Liver (tissue), 9 donors: ENCODE measurements around the gene CNEP1R1. TPM values are rescaled to one million over a fixed set of nuclear protein-coding genes. Genes with fewer than 3 reads are reported as not detected.

Experiments
- DNase-seq: peaks from one replicate; pipeline ENCODE4 v3.0.0-alpha.2; 2017; ENCODE audit warnings: low spot score
- H3K27ac ChIP-seq, 2 donors: one replicate each; pipeline ENCODE4 v1.7.0; 2013; ENCODE audit warnings: inconsistent platforms in 2 of 2, low read length in 2 of 2, control low read depth in 1 of 2, low read depth in 1 of 2, mild to moderate bottlenecking in 1 of 2
- H3K27me3 ChIP-seq, 4 donors: one replicate each; pipeline versions ENCODE4 v1.6.1 to v1.7.0; 2013; ENCODE audit warnings: low read length in 3 of 4, inconsistent platforms in 1 of 4, mild to moderate bottlenecking in 1 of 4, moderate library complexity in 1 of 4; ENCODE audit not compliant: control insufficient read depth in 4 of 4, insufficient read depth in 4 of 4
- H3K36me3 ChIP-seq, 4 donors: one replicate each; pipeline versions ENCODE4 v1.6.1 to v1.7.0; 2013; ENCODE audit warnings: low read length in 3 of 4, mild to moderate bottlenecking in 3 of 4, low read depth in 1 of 4, moderate library complexity in 1 of 4; ENCODE audit not compliant: control insufficient read depth in 4 of 4, insufficient read depth in 3 of 4
- H3K4me1 ChIP-seq, 4 donors: one replicate each; pipeline versions ENCODE4 v1.6.1 to v1.7.0; 2013; ENCODE audit warnings: low read length in 3 of 4, mild to moderate bottlenecking in 3 of 4, moderate library complexity in 1 of 4; ENCODE audit not compliant: control insufficient read depth in 4 of 4, insufficient read depth in 4 of 4
- H3K4me3 ChIP-seq, 3 donors: one replicate each; pipeline versions ENCODE4 v1.6.1 to v1.7.0; 2013; ENCODE audit warnings: low read length in 3 of 3, control low read depth in 1 of 3, low read depth in 1 of 3, mild to moderate bottlenecking in 1 of 3
- H3K9ac ChIP-seq, 2 donors: one replicate each; pipeline ENCODE4 v1.7.0; 2013; ENCODE audit warnings: low read length in 2 of 2, mild to moderate bottlenecking in 2 of 2, moderate library complexity in 2 of 2, control low read depth in 1 of 2, low read depth in 1 of 2
- H3K9me3 ChIP-seq, 4 donors: one replicate each; pipeline versions ENCODE4 v1.6.1 to v1.7.0; 2013; ENCODE audit warnings: low read length in 3 of 4; ENCODE audit not compliant: control insufficient read depth in 4 of 4
- FOXA2 ChIP-seq: IDR thresholded peaks from 2 replicates; pipeline ENCODE4 v1.6.1; 2016; ENCODE audit warnings: antibody characterized with exemption
- HNF4A ChIP-seq, 2 donors: conservative IDR thresholded peaks; 2 replicates each; pipeline ENCODE4 v1.6.1; 2016; ENCODE audit warnings: antibody characterized with exemption in 2 of 2, mild to moderate bottlenecking in 2 of 2
- HNF4G ChIP-seq: IDR thresholded peaks from 2 replicates; pipeline ENCODE4 v1.6.1; 2016; ENCODE audit warnings: antibody characterized with exemption
- JUND ChIP-seq, 2 donors: IDR thresholded peaks; 2 replicates each; pipeline ENCODE4 v1.6.1; 2016; ENCODE audit warnings: antibody characterized with exemption in 2 of 2
- NR2F2 ChIP-seq: IDR thresholded peaks from 2 replicates; pipeline ENCODE4 v1.6.1; 2016; ENCODE audit warnings: antibody characterized with exemption
- RXRA ChIP-seq, 2 donors: IDR thresholded peaks; 2 replicates each; pipeline ENCODE4 v1.6.1; 2017 to 2018; ENCODE audit warnings: antibody characterized with exemption in 2 of 2, mild to moderate bottlenecking in 1 of 2
- TAF1 ChIP-seq: conservative IDR thresholded peaks from 2 replicates; pipeline ENCODE4 v1.6.1; 2016; ENCODE audit warnings: antibody characterized with exemption, mild to moderate bottlenecking
- YY1 ChIP-seq: IDR thresholded peaks from 2 replicates; pipeline ENCODE4 v1.6.1; 2016; ENCODE audit warnings: antibody characterized with exemption, mild to moderate bottlenecking
- whole genome bisulfite sequencing: extraction: QIAGEN DNeasy Blood & Tissue Kit; methylation state at CpG from one replicate; pipeline ENCODE4 v1.1.7; 2013; 5-methylcytosine and 5-hydroxymethylcytosine counted together
- polyA plus RNA-seq, 2 donors: library from polyadenylated mRNA; stranded (reverse) in 1 of 2; unstranded in 1 of 2; fragments of 200-250 nt in 1 of 2; fragments of >200 nt in 1 of 2; fragmentation: Nextera tagmentation in 1 of 2; extraction: Ambion mirVana in 1 of 2; gene quantifications; one replicate each; pipeline versions ENCODE4 v1.2.1 to v1.2.3, GENCODE V29; 2013 to 2015
- total RNA-seq, 2 donors: library from RNA; depleted of rRNA; stranded (reverse); fragments of >200 nt; gene quantifications; one replicate each; pipeline ENCODE4 v1.2.3, GENCODE V29; 2014
- TF ChIP-seq, protein P1 (sequence below): IDR thresholded peaks from 2 replicates; pipeline ENCODE4 v1.6.1; 2016; ENCODE audit warnings: antibody characterized with exemption, mild to moderate bottlenecking
- TF ChIP-seq, protein P2 (sequence below): IDR thresholded peaks from 2 replicates; pipeline ENCODE4 v1.6.1; 2016; ENCODE audit warnings: antibody characterized with exemption
- TF ChIP-seq, protein P3 (sequence below): fragments of 150-350 bp; IDR thresholded peaks from 2 replicates; pipeline ENCODE4 v1.5.1; 2017; ENCODE audit warnings: improper control_type of control experiment, low read depth, low read length; ENCODE audit not compliant: missing input control
- TF ChIP-seq, protein P4 (sequence below): IDR thresholded peaks from 2 replicates; pipeline ENCODE4 v1.6.1; 2016; ENCODE audit warnings: antibody characterized with exemption
- TF ChIP-seq, protein P5 (sequence below): IDR thresholded peaks from 2 replicates; pipeline ENCODE4 v1.6.1; 2016; ENCODE audit warnings: antibody characterized with exemption
- donor health status: healthy.
- donor health status: healthy.
- donor health status: healthy.
- donor health status: healthy.
- donor health status: healthy.

Gene CNEP1R1
- total and polyA plus RNA-seq, 4 donors, result 4.2 to 21.6 (median 8.8) TPM

DNA sequence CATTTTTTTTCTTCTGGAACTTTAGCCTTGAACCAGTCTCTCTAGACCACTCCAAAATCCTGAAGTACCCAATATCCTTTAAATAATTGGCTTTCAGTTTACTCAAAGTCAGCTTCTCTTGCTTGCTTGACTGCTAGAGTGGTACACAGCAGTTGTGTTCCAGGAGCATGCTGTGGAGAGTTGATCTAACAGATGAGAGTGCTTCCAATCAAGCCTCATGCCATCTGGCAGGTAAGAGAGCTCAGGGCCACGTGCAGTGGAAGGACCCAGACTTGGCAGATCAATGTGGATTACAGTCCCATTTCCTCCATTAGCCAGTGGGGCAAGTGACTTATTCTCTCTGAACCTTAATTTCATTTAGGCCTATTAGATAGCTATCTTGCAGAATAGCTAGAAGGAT, 15.7 kb downstream of the CNEP1R1 start:
- 65% methylated on average over 1 of the region's 1 CpG for WGBS
- Histone ChIP-seq H3K9me3 (no peaks in the 10 kb centered on the region), H3K9ac (no peak overlapping the region), H3K27ac (no peak overlapping the region), H3K36me3 (no peaks in the 10 kb centered on the region), H3K27me3 (no peaks in the 10 kb centered on the region), H3K4me1 (peaks cover 0 to 3% (median 2%) of the 10 kb centered on the region in 4 donors), H3K4me3 (no peak overlapping the region)
- TF ChIP-seq, protein P1, sequence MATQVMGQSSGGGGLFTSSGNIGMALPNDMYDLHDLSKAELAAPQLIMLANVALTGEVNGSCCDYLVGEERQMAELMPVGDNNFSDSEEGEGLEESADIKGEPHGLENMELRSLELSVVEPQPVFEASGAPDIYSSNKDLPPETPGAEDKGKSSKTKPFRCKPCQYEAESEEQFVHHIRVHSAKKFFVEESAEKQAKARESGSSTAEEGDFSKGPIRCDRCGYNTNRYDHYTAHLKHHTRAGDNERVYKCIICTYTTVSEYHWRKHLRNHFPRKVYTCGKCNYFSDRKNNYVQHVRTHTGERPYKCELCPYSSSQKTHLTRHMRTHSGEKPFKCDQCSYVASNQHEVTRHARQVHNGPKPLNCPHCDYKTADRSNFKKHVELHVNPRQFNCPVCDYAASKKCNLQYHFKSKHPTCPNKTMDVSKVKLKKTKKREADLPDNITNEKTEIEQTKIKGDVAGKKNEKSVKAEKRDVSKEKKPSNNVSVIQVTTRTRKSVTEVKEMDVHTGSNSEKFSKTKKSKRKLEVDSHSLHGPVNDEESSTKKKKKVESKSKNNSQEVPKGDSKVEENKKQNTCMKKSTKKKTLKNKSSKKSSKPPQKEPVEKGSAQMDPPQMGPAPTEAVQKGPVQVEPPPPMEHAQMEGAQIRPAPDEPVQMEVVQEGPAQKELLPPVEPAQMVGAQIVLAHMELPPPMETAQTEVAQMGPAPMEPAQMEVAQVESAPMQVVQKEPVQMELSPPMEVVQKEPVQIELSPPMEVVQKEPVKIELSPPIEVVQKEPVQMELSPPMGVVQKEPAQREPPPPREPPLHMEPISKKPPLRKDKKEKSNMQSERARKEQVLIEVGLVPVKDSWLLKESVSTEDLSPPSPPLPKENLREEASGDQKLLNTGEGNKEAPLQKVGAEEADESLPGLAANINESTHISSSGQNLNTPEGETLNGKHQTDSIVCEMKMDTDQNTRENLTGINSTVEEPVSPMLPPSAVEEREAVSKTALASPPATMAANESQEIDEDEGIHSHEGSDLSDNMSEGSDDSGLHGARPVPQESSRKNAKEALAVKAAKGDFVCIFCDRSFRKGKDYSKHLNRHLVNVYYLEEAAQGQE, result no peak
- TF ChIP-seq TAF1, result no peak
- no peak for TF ChIP-seq HNF4G
- no peak for TF ChIP-seq YY1
- TF ChIP-seq, protein P2, sequence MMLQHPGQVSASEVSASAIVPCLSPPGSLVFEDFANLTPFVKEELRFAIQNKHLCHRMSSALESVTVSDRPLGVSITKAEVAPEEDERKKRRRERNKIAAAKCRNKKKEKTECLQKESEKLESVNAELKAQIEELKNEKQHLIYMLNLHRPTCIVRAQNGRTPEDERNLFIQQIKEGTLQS, result no peak
- no peak for TF ChIP-seq FOXA2
- TF ChIP-seq JUND (IDR thresholded peaks at IDR 0.05), result no peak
- TF ChIP-seq RXRA (IDR thresholded peaks at IDR 0.05), result no peak
- TF ChIP-seq, protein P3, sequence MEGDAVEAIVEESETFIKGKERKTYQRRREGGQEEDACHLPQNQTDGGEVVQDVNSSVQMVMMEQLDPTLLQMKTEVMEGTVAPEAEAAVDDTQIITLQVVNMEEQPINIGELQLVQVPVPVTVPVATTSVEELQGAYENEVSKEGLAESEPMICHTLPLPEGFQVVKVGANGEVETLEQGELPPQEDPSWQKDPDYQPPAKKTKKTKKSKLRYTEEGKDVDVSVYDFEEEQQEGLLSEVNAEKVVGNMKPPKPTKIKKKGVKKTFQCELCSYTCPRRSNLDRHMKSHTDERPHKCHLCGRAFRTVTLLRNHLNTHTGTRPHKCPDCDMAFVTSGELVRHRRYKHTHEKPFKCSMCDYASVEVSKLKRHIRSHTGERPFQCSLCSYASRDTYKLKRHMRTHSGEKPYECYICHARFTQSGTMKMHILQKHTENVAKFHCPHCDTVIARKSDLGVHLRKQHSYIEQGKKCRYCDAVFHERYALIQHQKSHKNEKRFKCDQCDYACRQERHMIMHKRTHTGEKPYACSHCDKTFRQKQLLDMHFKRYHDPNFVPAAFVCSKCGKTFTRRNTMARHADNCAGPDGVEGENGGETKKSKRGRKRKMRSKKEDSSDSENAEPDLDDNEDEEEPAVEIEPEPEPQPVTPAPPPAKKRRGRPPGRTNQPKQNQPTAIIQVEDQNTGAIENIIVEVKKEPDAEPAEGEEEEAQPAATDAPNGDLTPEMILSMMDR, result no peak
- no peak for TF ChIP-seq NR2F2
- TF ChIP-seq, protein P4, sequence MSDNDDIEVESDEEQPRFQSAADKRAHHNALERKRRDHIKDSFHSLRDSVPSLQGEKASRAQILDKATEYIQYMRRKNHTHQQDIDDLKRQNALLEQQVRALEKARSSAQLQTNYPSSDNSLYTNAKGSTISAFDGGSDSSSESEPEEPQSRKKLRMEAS, result no peak
- no peak for TF ChIP-seq HNF4A (conservative IDR thresholded peaks at IDR 0.05)
- no peak for DNase-seq

DNA sequence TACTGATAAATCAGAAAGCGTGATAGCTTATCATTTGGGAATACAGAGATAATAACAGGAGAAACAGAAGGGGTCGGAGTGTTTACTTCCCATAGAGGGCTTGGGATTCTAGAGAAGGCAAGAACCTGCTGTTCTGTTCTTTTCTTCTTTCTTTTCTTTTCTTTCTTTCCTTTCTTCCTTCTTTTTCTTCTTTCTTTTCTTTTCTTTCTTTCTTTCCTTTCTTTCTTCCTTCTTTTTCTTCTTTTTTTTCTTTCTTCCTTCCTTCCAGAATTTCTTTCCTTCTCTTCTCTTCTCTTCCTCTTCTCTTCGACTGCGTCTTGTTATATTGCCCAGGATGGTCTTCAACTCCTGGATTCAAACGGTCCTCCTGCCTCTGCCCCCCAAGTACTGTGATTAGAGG, 18.3 kb downstream of the CNEP1R1 start:
- Histone ChIP-seq H3K9ac (no peak overlapping the region), H3K36me3 (no peaks in the 10 kb centered on the region), H3K27me3 (no peaks in the 10 kb centered on the region), H3K9me3 (no peaks in the 10 kb centered on the region), H3K4me1 (no peaks in the 10 kb centered on the region), H3K27ac (no peak overlapping the region), H3K4me3 (no peak overlapping the region)
- WGBS, result 94% methylated on average over 5 of the region's 5 CpGs
- DNase-seq, result no peak
- TF ChIP-seq, protein P5, sequence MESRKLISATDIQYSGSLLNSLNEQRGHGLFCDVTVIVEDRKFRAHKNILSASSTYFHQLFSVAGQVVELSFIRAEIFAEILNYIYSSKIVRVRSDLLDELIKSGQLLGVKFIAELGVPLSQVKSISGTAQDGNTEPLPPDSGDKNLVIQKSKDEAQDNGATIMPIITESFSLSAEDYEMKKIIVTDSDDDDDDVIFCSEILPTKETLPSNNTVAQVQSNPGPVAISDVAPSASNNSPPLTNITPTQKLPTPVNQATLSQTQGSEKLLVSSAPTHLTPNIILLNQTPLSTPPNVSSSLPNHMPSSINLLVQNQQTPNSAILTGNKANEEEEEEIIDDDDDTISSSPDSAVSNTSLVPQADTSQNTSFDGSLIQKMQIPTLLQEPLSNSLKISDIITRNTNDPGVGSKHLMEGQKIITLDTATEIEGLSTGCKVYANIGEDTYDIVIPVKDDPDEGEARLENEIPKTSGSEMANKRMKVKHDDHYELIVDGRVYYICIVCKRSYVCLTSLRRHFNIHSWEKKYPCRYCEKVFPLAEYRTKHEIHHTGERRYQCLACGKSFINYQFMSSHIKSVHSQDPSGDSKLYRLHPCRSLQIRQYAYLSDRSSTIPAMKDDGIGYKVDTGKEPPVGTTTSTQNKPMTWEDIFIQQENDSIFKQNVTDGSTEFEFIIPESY, result no peak
- TF ChIP-seq RXRA (IDR thresholded peaks at IDR 0.05), result no peak
